Common myeloid progenitor, CD34-positive (primary cell): Measurements from ENCODE around the gene ZNF492.
"Not testable (repeated sequence)": the region's sequence is repeated elsewhere in the genome, so short reads cannot be mapped to it uniquely, and the experiment has no call there.

Experiments used
- CTCF ChIA-PET: fragments of 350-600 bp; sonication (Branson Sonifier 250); formaldehyde crosslinking; loops from one replicate; lab custom pipeline; 2021; ENCODE audit warnings: antibody characterized with exemption; lab: Charles Lee
- POLR2A ChIA-PET: fragments of 350-600 bp; sonication (Branson Sonifier 250); formaldehyde crosslinking; loops from one replicate; lab custom pipeline; 2021; ENCODE audit warnings: antibody characterized with exemption; lab: Charles Lee
- DNase-seq, 3 donors: peaks; one replicate each; pipeline versions ENCODE4 v3.0.0 to v3.0.0-alpha.2; 2013
- H3K27ac ChIP-seq, 2 experiments: 1 replicate in 1 of 2; 2 replicates in 1 of 2; pipeline ENCODE4 v1.7.0; 2013; ENCODE audit warnings: inconsistent platforms in 2 of 2, low read length in 2 of 2, mild to moderate bottlenecking in 2 of 2, low read depth in 1 of 2, moderate library complexity in 1 of 2; ENCODE audit not compliant: severe bottlenecking in 2 of 2, insufficient read depth in 1 of 2, poor library complexity in 1 of 2
- H3K27me3 ChIP-seq, 5 experiments: replicated peaks in 2 of 5; 1 replicate in 3 of 5; 2 replicates in 2 of 5; pipeline versions ENCODE4 v1.6.1 to v1.7.0; 2013; ENCODE audit warnings: low read length in 4 of 5, mild to moderate bottlenecking in 2 of 5, moderate library complexity in 2 of 5, inconsistent platforms in 1 of 5; ENCODE audit not compliant: insufficient read depth in 5 of 5, control insufficient read depth in 4 of 5
- H3K36me3 ChIP-seq, 4 experiments: 1 replicate in 2 of 4; 2 replicates in 2 of 4; pipeline versions ENCODE4 v1.6.1 to v1.7.0; 2013; ENCODE audit warnings: low read length in 3 of 4, control low read depth in 1 of 4, mild to moderate bottlenecking in 1 of 4; ENCODE audit not compliant: control insufficient read depth in 4 of 4, insufficient read depth in 4 of 4
- H3K4me1 ChIP-seq, 4 experiments: 1 replicate in 3 of 4; 2 replicates in 1 of 4; pipeline versions ENCODE4 v1.6.1 to v1.7.1; 2013; ENCODE audit warnings: low read length in 3 of 4, mild to moderate bottlenecking in 3 of 4, control low read depth in 1 of 4, inconsistent platforms in 1 of 4, moderate library complexity in 1 of 4; ENCODE audit not compliant: control insufficient read depth in 4 of 4, insufficient read depth in 4 of 4; ENCODE audit errors: control extremely low read depth in 1 of 4
- H3K4me3 ChIP-seq, 7 experiments: 1 replicate in 4 of 7; 2 replicates in 3 of 7; pipeline versions ENCODE4 v1.5.1 to v1.7.0; 2013; ENCODE audit warnings: mild to moderate bottlenecking in 7 of 7, low read length in 6 of 7, moderate library complexity in 6 of 7, inconsistent platforms in 2 of 7, low read depth in 2 of 7, control low read depth in 1 of 7; ENCODE audit not compliant: insufficient read depth in 4 of 7, control insufficient read depth in 1 of 7; ENCODE audit errors: extremely low read depth in 1 of 7
- H3K9me3 ChIP-seq, 5 experiments: 1 replicate in 4 of 5; 2 replicates in 1 of 5; pipeline versions ENCODE4 v1.6.1 to v1.7.1; 2013; ENCODE audit warnings: low read length in 4 of 5, mild to moderate bottlenecking in 2 of 5, inconsistent platforms in 1 of 5, low read depth in 1 of 5, moderate library complexity in 1 of 5; ENCODE audit not compliant: control insufficient read depth in 4 of 5, insufficient read depth in 2 of 5; ENCODE audit errors: control extremely low read depth in 1 of 5
- WGBS: methylation state at CpG from one replicate; pipeline ENCODE4 v1.1.5; 2013; ENCODE audit not compliant: insufficient coverage; 5-methylcytosine and 5-hydroxymethylcytosine counted together

Gene ZNF492

DNA sequence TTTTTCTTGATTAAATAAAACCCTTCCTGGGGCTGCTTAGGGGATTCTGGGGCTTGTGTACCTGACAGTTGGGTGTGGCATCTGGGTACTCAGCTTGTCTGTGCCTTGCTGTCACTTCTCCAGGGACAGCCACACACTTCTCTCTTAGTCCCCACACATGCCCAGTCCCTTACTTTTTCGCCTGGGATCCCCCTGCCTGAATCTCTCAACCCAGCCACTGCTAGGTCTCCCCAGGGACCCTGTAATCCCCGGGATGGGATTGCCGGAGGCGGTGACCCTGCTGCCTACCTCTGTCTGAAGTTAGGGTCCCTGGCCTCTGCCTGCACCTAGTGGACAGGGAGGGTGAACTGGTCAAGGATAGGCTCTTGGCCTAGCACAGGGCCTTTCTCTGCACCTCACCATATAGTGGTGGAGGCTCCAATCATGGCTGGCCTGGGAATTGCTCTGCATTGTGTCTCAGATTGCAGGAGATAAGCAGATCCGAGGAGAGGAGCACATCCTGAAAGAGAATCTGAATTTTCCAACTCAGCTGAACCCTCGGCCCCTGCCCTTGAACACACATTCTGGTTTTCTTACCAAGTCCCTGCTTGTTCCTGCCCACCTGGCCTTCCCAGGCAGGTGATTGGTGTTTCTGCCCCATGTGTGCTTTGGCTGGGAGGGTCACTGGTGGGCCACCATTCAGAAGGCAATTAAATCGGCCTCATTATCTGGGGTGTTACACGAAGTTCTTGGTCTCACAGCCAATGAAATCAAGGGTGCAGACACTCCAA is 8.7 kb upstream of the ZNF492 start:
- Histone ChIP-seq H3K27me3 (peaks cover 0 to 44% (median 0%) of the 10 kb centered on the region in 5 experiments), H3K4me3 (no peak overlapping the region), H3K4me1 (peaks cover 0 to 6% (median 0%) of the 10 kb centered on the region in 4 experiments), H3K27ac (no peak overlapping the region), H3K9me3 (peaks cover 0 to 26% (median 3%) of the 10 kb centered on the region in 5 experiments), H3K36me3 (no peaks in the 10 kb centered on the region)
- ChIA-PET POLR2A (no interaction called here), CTCF (no interaction called here)
- 79% methylated on average over 7 of the region's 8 CpGs for WGBS
- DNase-seq, result no peak

DNA sequence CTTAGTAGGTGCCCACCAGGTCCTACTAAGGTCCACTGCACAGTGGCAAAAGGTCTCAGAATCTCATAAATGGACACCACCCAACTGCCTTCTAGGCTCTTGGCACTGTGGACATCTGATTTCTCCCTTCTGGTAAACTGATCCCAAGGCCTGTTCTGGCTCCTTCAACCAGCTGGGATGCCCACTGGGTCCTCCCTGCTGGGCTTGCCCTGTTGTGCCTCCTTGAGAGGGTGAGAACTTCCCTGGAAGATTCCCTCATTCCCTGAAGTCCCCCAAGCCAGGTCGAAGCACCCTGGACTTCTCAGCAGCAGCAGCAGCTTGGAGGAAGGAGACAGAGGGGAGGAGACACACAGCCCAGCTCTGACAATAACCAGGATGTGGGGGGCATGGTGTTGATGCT is 6.6 kb upstream of the ZNF492 start:
- no peaks in the 10 kb centered on the region for H3K36me3 ChIP-seq
- no peak overlapping the region for H3K4me3 ChIP-seq
- H3K4me1 ChIP-seq, result peaks cover 0 to 6% (median 0%) of the 10 kb centered on the region in 4 experiments
- H3K27ac ChIP-seq, result no peak overlapping the region
- ChIA-PET POLR2A (no interaction called here), CTCF (no interaction called here)
- peaks cover 0 to 25% (median 0%) of the 10 kb centered on the region in 5 experiments for H3K27me3 ChIP-seq
- no peak for DNase-seq
- peaks cover 0 to 19% (median 3%) of the 10 kb centered on the region in 5 experiments for H3K9me3 ChIP-seq
- 100% methylated on average over 1 of the region's 1 CpG for WGBS

DNA sequence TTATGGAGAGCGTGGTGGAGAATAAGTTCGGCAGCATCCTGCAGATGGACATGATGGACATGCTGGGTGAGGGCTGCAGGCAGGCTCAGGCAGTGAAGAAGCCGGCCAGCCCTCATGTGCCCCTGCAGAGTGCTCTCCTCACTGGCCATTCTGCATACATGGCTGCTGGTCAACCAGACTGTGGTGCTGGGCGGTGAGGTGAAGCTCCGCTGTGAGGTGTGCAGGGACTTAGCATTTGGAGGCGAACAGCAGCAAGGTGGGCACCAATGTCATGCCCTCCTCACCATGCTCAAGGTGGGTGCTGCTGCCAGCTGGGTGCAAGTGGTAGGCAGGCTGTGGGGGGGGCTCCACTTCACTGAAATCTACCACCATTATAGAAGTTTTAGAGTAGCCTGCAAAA is 5.7 kb upstream of the ZNF492 start:
- DNase-seq, result no peak
- CTCF ChIA-PET, result no interaction called here
- peaks cover 0 to 15% (median 3%) of the 10 kb centered on the region in 5 experiments for H3K9me3 ChIP-seq
- H3K27me3 ChIP-seq, result peaks cover 0 to 19% (median 0%) of the 10 kb centered on the region in 5 experiments
- H3K4me1 ChIP-seq, result peaks cover 0 to 2% (median 0%) of the 10 kb centered on the region in 4 experiments
- POLR2A ChIA-PET, result no interaction called here
- no peak overlapping the region for H3K27ac ChIP-seq
- H3K36me3 ChIP-seq, result no peaks in the 10 kb centered on the region
- H3K4me3 ChIP-seq, result no peak overlapping the region
- 91% methylated on average over 5 of the region's 6 CpGs for WGBS

DNA sequence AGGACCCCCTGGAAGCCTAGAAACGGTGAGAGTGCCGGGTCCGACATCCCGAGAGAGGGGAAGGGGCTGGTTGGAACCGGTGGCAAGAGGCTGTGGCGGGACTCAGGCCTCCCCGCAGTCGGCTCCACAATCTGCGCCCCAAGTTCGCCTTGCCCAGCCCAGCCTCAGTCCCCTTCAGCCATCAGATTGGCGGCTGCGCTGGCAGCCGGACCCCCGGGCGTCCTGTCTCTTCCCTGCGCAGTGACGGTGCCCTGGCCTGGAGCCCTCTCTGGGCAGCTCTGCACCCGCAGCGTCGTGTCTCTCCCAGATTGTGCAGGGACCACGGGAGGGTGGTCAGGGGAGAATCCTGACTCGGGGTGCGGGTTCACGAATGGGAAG is 315 bp downstream of the ZNF492 start:
- Histone ChIP-seq H3K27ac (peak overlapping the region; percentile 58 to 83), H3K36me3 (no peaks in the 10 kb centered on the region), H3K4me3 (peak overlapping the region; percentile 61 to 96 (median 90)), H3K4me1 (peaks cover 0 to 9% (median 0%) of the 10 kb centered on the region in 4 experiments), H3K27me3 (no peaks in the 10 kb centered on the region), H3K9me3 (peaks cover 3 to 7% (median 6%) of the 10 kb centered on the region in 5 experiments)
- no peak for DNase-seq
- WGBS, result 0% methylated on average over 12 of the region's 24 CpGs
- ChIA-PET CTCF (no interaction called here), POLR2A (interaction anchor here (0.9 kb wide), 1 partner anchor 761 kb away, joined by 3 read pairs; the partner anchor contains the start of gene ZNF91)

DNA sequence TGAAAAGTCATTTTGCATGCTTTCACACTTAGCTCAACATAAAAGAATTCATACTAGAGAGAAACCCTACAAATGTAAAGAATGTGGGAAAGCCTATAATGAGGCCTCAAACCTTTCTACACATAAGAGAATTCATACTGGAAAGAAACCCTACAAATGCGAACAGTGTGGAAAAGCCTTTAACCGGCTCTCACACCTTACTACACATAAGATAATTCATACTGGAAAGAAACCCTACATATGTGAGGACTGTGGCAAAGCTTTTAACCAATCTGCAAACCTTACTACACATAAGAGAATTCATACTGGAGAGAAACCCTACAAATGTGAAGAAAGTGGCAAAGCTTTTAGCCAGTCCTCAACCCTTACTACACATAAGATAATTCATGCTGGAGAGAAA is 51.4 kb downstream of the ZNF492 start:
- POLR2A ChIA-PET, H3K27me3 ChIP-seq, CTCF ChIA-PET, DNase-seq, H3K27ac ChIP-seq, H3K4me1 ChIP-seq, H3K36me3 ChIP-seq, H3K4me3 ChIP-seq: not testable (repeated sequence)
- WGBS, result 100% methylated on average over 1 of the region's 2 CpGs
- peaks cover 0 to 28% (median 4%) of the 10 kb centered on the region in 5 experiments for H3K9me3 ChIP-seq

DNA sequence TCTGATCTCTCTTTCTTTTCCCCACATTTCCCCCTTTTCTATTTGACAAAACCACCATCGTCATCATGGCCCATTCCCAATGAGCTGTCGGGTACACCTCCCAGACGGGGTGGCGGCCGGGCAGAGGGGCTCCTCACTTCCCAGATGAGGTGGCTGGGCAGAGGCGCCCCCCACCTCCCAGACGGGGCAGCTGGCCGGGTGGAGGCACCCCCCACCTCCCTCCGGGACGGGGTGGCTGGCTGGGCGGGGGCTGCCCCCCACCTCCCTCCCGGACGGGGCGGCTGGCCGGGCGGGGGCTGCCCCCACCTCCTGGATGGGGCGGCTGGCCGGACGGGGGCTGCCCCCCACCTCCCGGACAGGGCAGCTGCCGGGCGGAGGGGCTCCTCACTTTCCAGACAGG is 68.5 kb downstream of the ZNF492 start:
- DNase-seq, H3K36me3 ChIP-seq, CTCF ChIA-PET, H3K27me3 ChIP-seq, POLR2A ChIA-PET, H3K27ac ChIP-seq, H3K4me1 ChIP-seq, H3K4me3 ChIP-seq: not testable (repeated sequence)
- H3K9me3 ChIP-seq, result peaks cover 0 to 22% (median 5%) of the 10 kb centered on the region in 5 experiments
- WGBS, result 98% methylated on average over 19 of the region's 22 CpGs

DNA sequence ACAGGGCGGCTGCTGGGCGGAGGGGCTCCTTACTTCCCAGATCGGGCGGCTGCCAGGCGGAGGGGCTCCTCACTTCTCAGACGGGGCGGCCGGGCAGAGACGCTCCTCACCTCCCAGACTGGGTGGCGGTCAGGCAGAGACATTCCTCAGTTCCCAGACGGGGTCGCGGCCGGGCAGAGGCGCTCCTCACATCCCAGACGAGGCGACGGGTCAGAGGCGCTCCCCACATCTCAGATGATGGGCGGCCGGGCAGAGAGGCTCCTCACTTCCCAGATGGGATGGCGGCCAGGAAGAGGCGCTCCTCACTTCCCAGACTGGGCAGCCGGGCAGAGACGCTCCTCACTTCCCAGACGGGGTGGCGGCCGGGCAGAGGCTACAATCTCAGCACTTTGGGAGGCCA is 69.0 kb downstream of the ZNF492 start:
- H3K27me3 ChIP-seq, result not testable (repeated sequence)

More for the DNA sequence above, 69.0 kb downstream of the ZNF492 start:
- CTCF ChIA-PET, H3K4me3 ChIP-seq, DNase-seq, H3K27ac ChIP-seq, H3K36me3 ChIP-seq, POLR2A ChIA-PET, H3K4me1 ChIP-seq: not testable (repeated sequence)
- WGBS, result 99% methylated on average over 25 of the region's 28 CpGs
- H3K9me3 ChIP-seq, result peaks cover 0 to 21% (median 5%) of the 10 kb centered on the region in 5 experiments
